Esophagus muscularis mucosa (tissue), 4 donors: Measurements from ENCODE around the gene GATA6.

Experiments used
- CTCF ChIP-seq, 3 experiments: fragments of 200-600 bp in 2 of 3; fragments of 450-650 bp in 1 of 3; sonication (generic) in 2 of 3; IDR thresholded peaks; one replicate each; pipeline ENCODE4 v1.5.1; 2017 to 2019; ENCODE audit warnings: antibody characterized with exemption in 3 of 3, mild to moderate bottlenecking in 2 of 3, moderate library complexity in 1 of 3
- EP300 ChIP-seq: sonication (generic); formaldehyde crosslinking; IDR thresholded peaks from one replicate; pipeline ENCODE4 v1.6.1; 2017; ENCODE audit warnings: antibody characterized with exemption
- POLR2A ChIP-seq: fragments of 450-650 bp; IDR thresholded peaks from one replicate; pipeline ENCODE4 v1.6.1; 2017; ENCODE audit warnings: antibody characterized with exemption, moderate library complexity, mild to moderate bottlenecking, low read depth

DNA sequence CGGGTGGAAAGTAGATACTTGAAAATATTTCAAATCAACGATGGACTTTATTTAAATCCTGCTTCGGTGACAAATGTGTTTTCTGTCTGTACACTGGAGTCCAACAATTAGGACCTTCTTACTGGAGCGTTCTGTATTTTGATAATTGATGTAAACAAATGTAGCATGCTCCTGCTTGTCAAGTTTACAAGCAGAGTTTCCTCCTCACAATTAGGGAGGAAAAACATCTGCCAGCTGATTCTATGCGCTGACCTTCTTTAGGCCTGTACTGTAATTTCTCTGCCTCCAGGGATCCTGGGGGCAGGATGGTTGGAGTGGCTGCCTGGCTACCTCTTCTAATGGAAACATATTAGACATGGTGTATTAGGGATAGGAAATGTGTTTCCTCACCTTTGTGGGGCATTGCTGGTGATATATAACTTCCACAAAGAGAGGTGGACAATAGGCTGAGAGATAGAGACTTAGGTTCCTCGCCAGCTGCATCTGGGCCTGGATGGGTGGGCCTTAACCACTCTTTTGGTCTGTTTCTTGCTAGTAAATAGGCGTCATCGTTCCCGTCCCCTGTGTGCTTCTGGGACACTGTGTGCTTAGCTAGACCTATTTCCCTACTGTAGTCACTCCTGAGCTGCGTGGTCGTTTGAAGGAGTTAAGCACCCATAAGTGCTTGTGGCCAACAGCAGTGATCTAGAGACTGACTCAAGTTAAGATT, 19.3 kb downstream of the GATA6 start:
- TF ChIP-seq POLR2A (no peak), CTCF (IDR thresholded peaks at IDR 0.05) (no peak), EP300 (no peak)
